Stimulated activated effector memory CD8-positive, alpha-beta T cell treated with anti-CD3 and anti-CD28 coated beads, Interleukin-12 subunit alpha, Interleukin-12 subunit beta, amount 100 ng/mL, for 72 hours (primary cell): ENCODE results near the gene RUVBL2.

Source experiments
- ATAC-seq: fragments of 150-1000 bp; cut with Tn5 transposase; 2 replicates; pipeline ENCODE4 v1.10.0; 2021
- DNase-seq, 2 donors: peaks; one replicate each; pipeline ENCODE4 v3.0.0; 2021 to 2022; ENCODE audit warnings: low spot score in 2 of 2
- H3K27ac Mint-ChIP-seq: one replicate; pipeline ENCODE4 v1.8.0; 2022; ENCODE audit warnings: mild to moderate bottlenecking, mixed read lengths
- H3K36me3 Mint-ChIP-seq: one replicate; pipeline ENCODE4 v1.8.0; 2022; ENCODE audit warnings: mild to moderate bottlenecking, mixed read lengths
- H3K4me1 Mint-ChIP-seq: one replicate; pipeline ENCODE4 v1.8.0; 2022; ENCODE audit warnings: mixed read lengths
- H3K4me3 Mint-ChIP-seq: one replicate; pipeline ENCODE4 v1.8.0; 2022; ENCODE audit warnings: mild to moderate bottlenecking, mixed read lengths
- H3K9me3 Mint-ChIP-seq: one replicate; pipeline ENCODE4 v1.8.0; 2022; ENCODE audit warnings: mixed read lengths

The RUVBL2 gene

GRCh38 chr19:48969276-48970138 lies 24.2 kb upstream of the RUVBL2 start:
- Mint-ChIP-seq H3K9me3 (no peaks in the 10 kb centered on the region), H3K36me3 (peaks cover 94% of the 10 kb centered on the region), H3K4me1 (peaks cover 44% of the 10 kb centered on the region), H3K27ac (peak overlapping the region; percentile 38), H3K4me3 (no peak overlapping the region)
- ATAC-seq (no peak), DNase-seq (no peak)

- Mint-ChIP-seq H3K4me3 (no peak overlapping the region), H3K27ac (no peak overlapping the region), H3K9me3 (no peaks in the 10 kb centered on the region), H3K36me3 (peaks cover 94% of the 10 kb centered on the region), H3K4me1 (peaks cover 36% of the 10 kb centered on the region)
- ATAC-seq: no peak
- no peak for DNase-seq
Observed at GRCh38 chr19:48970139-48970766, 23.4 kb upstream of the RUVBL2 start.

GRCh38 chr19:48970923-48971395 lies 22.7 kb upstream of the RUVBL2 start:
- H3K4me3 Mint-ChIP-seq: no peak overlapping the region
- peaks cover 93% of the 10 kb centered on the region for H3K36me3 Mint-ChIP-seq
- DNase-seq (peak; percentile 79 to 91), ATAC-seq (peak; percentile 74)
- no peaks in the 10 kb centered on the region for H3K9me3 Mint-ChIP-seq
- H3K4me1 Mint-ChIP-seq: peaks cover 29% of the 10 kb centered on the region
- no peak overlapping the region for H3K27ac Mint-ChIP-seq

- Mint-ChIP-seq H3K9me3 (no peaks in the 10 kb centered on the region), H3K4me3 (no peak overlapping the region), H3K4me1 (peaks cover 24% of the 10 kb centered on the region), H3K27ac (no peak overlapping the region), H3K36me3 (peaks cover 85% of the 10 kb centered on the region)
- ATAC-seq (peak; percentile 54), DNase-seq (peak in 1 of 2 donors; percentile 65)
Observed at GRCh38 chr19:48975947-48976847, 17.5 kb upstream of the RUVBL2 start.

GRCh38 chr19:48977061-48977460 lies 16.6 kb upstream of the RUVBL2 start:
- H3K27ac Mint-ChIP-seq: no peak overlapping the region

GRCh38 chr19:48982280-48982679 lies 11.4 kb upstream of the RUVBL2 start:
- no peak overlapping the region for H3K27ac Mint-ChIP-seq
- H3K9me3 Mint-ChIP-seq: no peaks in the 10 kb centered on the region
- peaks cover 92% of the 10 kb centered on the region for H3K36me3 Mint-ChIP-seq
- H3K4me3 Mint-ChIP-seq: no peak overlapping the region
- DNase-seq: no peak
- H3K4me1 Mint-ChIP-seq: peaks cover 20% of the 10 kb centered on the region
- no peak for ATAC-seq

More at GRCh38 chr19:48977061-48977460, 16.6 kb upstream of the RUVBL2 start:
- H3K4me1 Mint-ChIP-seq: peaks cover 24% of the 10 kb centered on the region
- peaks cover 85% of the 10 kb centered on the region for H3K36me3 Mint-ChIP-seq
- DNase-seq: no peak
- H3K9me3 Mint-ChIP-seq: no peaks in the 10 kb centered on the region
- no peak overlapping the region for H3K4me3 Mint-ChIP-seq
- ATAC-seq: no peak

GRCh38 chr19:48985711-48986110 lies 8.0 kb upstream of the RUVBL2 start:
- Mint-ChIP-seq H3K27ac (peak overlapping the region; percentile 43), H3K9me3 (no peaks in the 10 kb centered on the region), H3K36me3 (peaks cover 95% of the 10 kb centered on the region), H3K4me3 (no peak overlapping the region), H3K4me1 (peaks cover 23% of the 10 kb centered on the region)
- DNase-seq: no peak
- ATAC-seq: no peak

GRCh38 chr19:48986211-48986610 lies 7.5 kb upstream of the RUVBL2 start:
- Mint-ChIP-seq H3K36me3 (peaks cover 95% of the 10 kb centered on the region), H3K4me3 (no peak overlapping the region), H3K27ac (no peak overlapping the region), H3K4me1 (peaks cover 28% of the 10 kb centered on the region), H3K9me3 (no peaks in the 10 kb centered on the region)
- ATAC-seq: no peak
- no peak for DNase-seq

GRCh38 chr19:48987323-48987722 lies 6.4 kb upstream of the RUVBL2 start:
- no peak for DNase-seq
- Mint-ChIP-seq H3K4me3 (no peak overlapping the region), H3K9me3 (no peaks in the 10 kb centered on the region), H3K36me3 (peaks cover 89% of the 10 kb centered on the region), H3K27ac (peak overlapping the region; percentile 43), H3K4me1 (peaks cover 36% of the 10 kb centered on the region)
- ATAC-seq: no peak

- ATAC-seq (no peak), DNase-seq (no peak)
- Mint-ChIP-seq H3K4me3 (no peak overlapping the region), H3K36me3 (peaks cover 86% of the 10 kb centered on the region), H3K4me1 (peaks cover 42% of the 10 kb centered on the region), H3K27ac (peak overlapping the region; percentile 43), H3K9me3 (no peaks in the 10 kb centered on the region)
Observed at GRCh38 chr19:48988286-48988685, 5.4 kb upstream of the RUVBL2 start.

GRCh38 chr19:48988860-48989259 lies 4.8 kb upstream of the RUVBL2 start:
- Mint-ChIP-seq H3K36me3 (peaks cover 86% of the 10 kb centered on the region), H3K9me3 (no peaks in the 10 kb centered on the region), H3K27ac (no peak overlapping the region), H3K4me1 (peaks cover 47% of the 10 kb centered on the region), H3K4me3 (no peak overlapping the region)
- ATAC-seq (no peak), DNase-seq (no peak)

GRCh38 chr19:48989701-48990291 lies 3.9 kb upstream of the RUVBL2 start:
- Mint-ChIP-seq H3K36me3 (peaks cover 87% of the 10 kb centered on the region), H3K9me3 (no peaks in the 10 kb centered on the region), H3K27ac (peak overlapping the region; percentile 100), H3K4me3 (no peak overlapping the region), H3K4me1 (peaks cover 55% of the 10 kb centered on the region)
- DNase-seq: no peak
- ATAC-seq: no peak

GRCh38 chr19:48990400-48990799 lies 3.3 kb upstream of the RUVBL2 start:
- H3K4me1 Mint-ChIP-seq: peaks cover 61% of the 10 kb centered on the region
- H3K36me3 Mint-ChIP-seq: peaks cover 86% of the 10 kb centered on the region
- ATAC-seq: no peak
- DNase-seq: no peak
- H3K4me3 Mint-ChIP-seq: no peak overlapping the region
- H3K9me3 Mint-ChIP-seq: no peaks in the 10 kb centered on the region
- H3K27ac Mint-ChIP-seq: peak overlapping the region; percentile 100

GRCh38 chr19:48991011-48991609 lies 2.6 kb upstream of the RUVBL2 start:
- Mint-ChIP-seq H3K4me3 (peak overlapping the region; percentile 99), H3K9me3 (no peaks in the 10 kb centered on the region), H3K27ac (peak overlapping the region; percentile 100), H3K36me3 (peaks cover 79% of the 10 kb centered on the region), H3K4me1 (peaks cover 62% of the 10 kb centered on the region)
- DNase-seq (no peak), ATAC-seq (no peak)
